K562 (cell line): ENCODE measurements around the gene TBC1D5. TPM values are rescaled to one million over a fixed set of nuclear protein-coding genes. Genes with fewer than 3 reads are reported as not detected.

Experiments used
- ATAC-seq: fragments of 200-7000 bp; cut with Tn5 transposase; 3 replicates; pipeline ENCODE4 v1.9.1; 2020; ENCODE audit warnings: moderate library complexity
- BruUV-seq: library from RNA; stranded (reverse); fragments of 400-500 nt; replicated peaks from 2 replicates; lab custom pipeline; 2021; lab: Mats Ljungman, UMichigan
- CTCF ChIA-PET: fragments of 300-600 bp; formaldehyde crosslinking; extraction: SDS; loops from one replicate; lab custom pipeline; 2021; ENCODE audit warnings: low intra/inter-chr PET ratio; lab: Yijun Ruan, JAX
- POLR2A ChIA-PET: fragments of 300-600, 350-650 bp; sonication (Branson Sonifier 250); formaldehyde crosslinking; extraction: SDS; loops from one replicate; lab custom pipeline; 2021; ENCODE audit warnings: antibody characterized with exemption, inconsistent platforms; lab: Yijun Ruan, JAX
- DNase-seq, 4 experiments: peaks; one replicate each; pipeline versions ENCODE4 v3.0.0 to v3.0.0-alpha.2; 2011 to 2018; ENCODE audit warnings: low spot score in 3 of 4, mixed read lengths in 3 of 4; ENCODE audit errors: extremely low read depth in 1 of 4
- FAIRE-seq: peaks from 2 replicates; lab custom pipeline; 2011; peaks lifted over from hg19 to GRCh38; lab: Jason Lieb, UNC
- H2AFZ ChIP-seq: 2 replicates; pipeline ENCODE4 v1.6.0; 2011; ENCODE audit warnings: low read depth, low read length, control low read depth, inconsistent platforms
- H3K27ac ChIP-seq: fragments of 200-600 bp; 3 replicates; pipeline ENCODE4 v1.8.0; 2011; ENCODE audit warnings: low read depth, mild to moderate bottlenecking, control low read depth, inconsistent platforms, low read length, moderate library complexity, mixed read lengths; ENCODE audit errors: extremely low read depth
- H3K27me3 ChIP-seq, 2 experiments: fragments of 300-600 bp in 1 of 2; 2 replicates in 1 of 2; 3 replicates in 1 of 2; pipeline versions ENCODE4 v1.6.0 to v1.8.0; 2011; ENCODE audit warnings: inconsistent platforms in 2 of 2, low read length in 2 of 2, mild to moderate bottlenecking in 1 of 2, mixed read lengths in 1 of 2, moderate library complexity in 1 of 2; ENCODE audit not compliant: control insufficient read depth in 2 of 2, insufficient read depth in 2 of 2
- H3K36me3 ChIP-seq: fragments of 300-600 bp; 3 replicates; pipeline ENCODE4 v1.8.0; 2011; ENCODE audit warnings: mild to moderate bottlenecking, low read length, inconsistent platforms; ENCODE audit not compliant: control insufficient read depth, insufficient read depth
- H3K4me1 ChIP-seq, 2 experiments: fragments of 200-600 bp in 1 of 2; replicated peaks in 1 of 2; 2 replicates in 1 of 2; 3 replicates in 1 of 2; pipeline versions ENCODE4 v1.5.1 to v1.8.0; 2011; ENCODE audit warnings: inconsistent platforms in 2 of 2, low read length in 2 of 2, mild to moderate bottlenecking in 1 of 2, mixed read lengths in 1 of 2, moderate library complexity in 1 of 2; ENCODE audit not compliant: control insufficient read depth in 2 of 2, insufficient read depth in 2 of 2
- H3K4me2 ChIP-seq: 2 replicates; pipeline ENCODE4 v1.6.1; 2011; ENCODE audit warnings: low read length, control low read depth, inconsistent platforms, mixed read lengths; ENCODE audit not compliant: insufficient read depth
- H3K4me3 ChIP-seq: fragments of 200-600 bp; sonication (generic), shearing (Covaris generic); 2 replicates; pipeline ENCODE4 v1.5.1; 2016; ENCODE audit warnings: control low read depth, inconsistent platforms
- H3K79me2 ChIP-seq: fragments of 200-600 bp; 3 replicates; pipeline ENCODE4 v1.8.0; 2011; ENCODE audit warnings: low read length, inconsistent platforms; ENCODE audit not compliant: control insufficient read depth, insufficient read depth
- H3K9ac ChIP-seq, 2 experiments: 2 replicates each; pipeline versions ENCODE4 v1.6.0 to v1.6.1; 2011; ENCODE audit warnings: low read depth in 2 of 2, low read length in 2 of 2, control low read depth in 1 of 2, inconsistent platforms in 1 of 2, mild to moderate bottlenecking in 1 of 2, mixed read lengths in 1 of 2; ENCODE audit not compliant: insufficient read depth in 1 of 2
- H3K9me1 ChIP-seq: one replicate; pipeline ENCODE4 v1.6.0; 2011; ENCODE audit warnings: inconsistent platforms, mild to moderate bottlenecking, low read length, moderate library complexity; ENCODE audit not compliant: control insufficient read depth, insufficient read depth
- H3K9me3 ChIP-seq: replicated peaks from 2 replicates; pipeline ENCODE4 v1.5.1; 2011; ENCODE audit warnings: low read depth, low read length, inconsistent platforms; ENCODE audit not compliant: control insufficient read depth, insufficient read depth
- H4K20me1 ChIP-seq: replicated peaks from 2 replicates; pipeline ENCODE4 v1.6.1; 2011; ENCODE audit warnings: low read length, inconsistent platforms, mixed read lengths; ENCODE audit not compliant: control insufficient read depth, insufficient read depth
- CBX1 ChIP-seq: sonication (generic); IDR thresholded peaks from 2 replicates; pipeline ENCODE4 v1.6.1; 2016; ENCODE audit warnings: antibody characterized with exemption, low read depth, mild to moderate bottlenecking
- DACH1 ChIP-seq: fragments of 450-650 bp; IDR thresholded peaks from 2 replicates; pipeline ENCODE4 v1.6.1; 2018; ENCODE audit not compliant: partially characterized antibody
- ELF2 ChIP-seq: fragments of 250-450 bp; sonication (Bioruptor Pico); IDR thresholded peaks from 2 replicates; pipeline ENCODE4 v1.5.0; 2021; ENCODE audit warnings: mild to moderate bottlenecking
- KLF6 ChIP-seq: fragments of 250-450 bp; sonication (Bioruptor Pico); IDR thresholded peaks from 2 replicates; pipeline ENCODE4 v1.4.0; 2020; ENCODE audit warnings: mild to moderate bottlenecking, moderate library complexity, borderline replicate concordance
- MTA2 ChIP-seq: fragments of 450-650 bp; IDR thresholded peaks from 2 replicates; pipeline ENCODE4 v1.6.1; 2016; ENCODE audit warnings: low read depth
- NR2C2 ChIP-seq, 2 experiments: fragments of 200-800 bp in 1 of 2; sonication (Bioruptor generic) in 1 of 2; sonication (generic) in 1 of 2; formaldehyde crosslinking in 1 of 2; IDR thresholded peaks; 2 replicates each; pipeline versions ENCODE4 v1.6.1 to v1.8.0; 2016 to 2022; ENCODE audit warnings: mild to moderate bottlenecking in 1 of 2, missing compliant biosample characterization in 1 of 2, missing genetic modification characterization in 1 of 2, missing genetic modification reagents in 1 of 2
- PRMT5 ChIP-seq: sonication (generic); formaldehyde crosslinking; IDR thresholded peaks from 2 replicates; pipeline ENCODE4 v1.5.0; 2020; ENCODE audit warnings: missing genetic modification reagents
- RAD21 ChIP-seq, 2 experiments: fragments of 250-450 bp in 1 of 2; fragments of 450-650 bp in 1 of 2; sonication (Bioruptor Pico) in 1 of 2; formaldehyde crosslinking in 1 of 2; IDR thresholded peaks in 1 of 2; conservative IDR thresholded peaks in 1 of 2; 2 replicates each; pipeline versions ENCODE4 v1.4.0 to v1.8.0; 2020 to 2022; ENCODE audit warnings: mild to moderate bottlenecking in 2 of 2, moderate library complexity in 1 of 2
- SMARCB1 ChIP-seq: IDR thresholded peaks from 2 replicates; pipeline ENCODE4 v1.6.1; 2011; ENCODE audit warnings: improper control_type of control experiment, low read depth; ENCODE audit not compliant: insufficient read length
- TCF7L2 ChIP-seq: fragments of 150-350 bp; IDR thresholded peaks from 2 replicates; pipeline ENCODE4 v1.6.1; 2016; ENCODE audit warnings: low read depth, mild to moderate bottlenecking, low read length, moderate library complexity
- WGBS: fragments of 100-300 bp; shearing (Covaris generic); methylation state at CpG from one replicate; pipeline ENCODE4 v1.1.6; 2016; ENCODE audit warnings: low coverage, mixed read lengths; ENCODE audit not compliant: insufficient coverage; ENCODE audit errors: missing lambda C conversion rate; 5-methylcytosine and 5-hydroxymethylcytosine counted together
- in situ Hi-C: fragments of 300-500 bp; cut with MboI; formaldehyde crosslinking; loops from 4 replicates; pipeline ENCODE4 v1.15.0; 2018; ENCODE audit warnings: inconsistent platforms, mixed read lengths
- intact Hi-C: fragments of 100-400 bp; cut with micrococcal nuclease; formaldehyde crosslinking; loops from 2 replicates; pipeline ENCODE4 v1.14.2; 2022
- polyA plus RNA-seq, 8 experiments: library from polyadenylated mRNA; depleted of rRNA in 4 of 8; stranded (reverse) in 5 of 8; unstranded in 3 of 8; fragments of >200 nt; fragmentation: Nextera tagmentation in 2 of 8; fragmentation: Illumina TruSeq in 1 of 8; extraction: Ambion mirVana in 2 of 8; extraction: Trizol in 1 of 8; gene quantifications; 2 replicates each; pipeline versions ENCODE4 v1.2.1 to v1.2.3, GENCODE V29; 2011 to 2014; ENCODE audit warnings: inconsistent platforms in 1 of 8, missing spikeins in 1 of 8
- total RNA-seq, 7 experiments: library from RNA; depleted of rRNA in 6 of 7; stranded (reverse); fragments of >200 nt in 6 of 7; fragmentation: Illumina TruSeq in 2 of 7; extraction: Trizol in 2 of 7; gene quantifications; 2 replicates each; pipeline versions ENCODE4 v1.2.1 to v1.2.3, GENCODE V29; 2011 to 2021; ENCODE audit warnings: low replicate concordance in 1 of 7
- TF ChIP-seq, protein P1 (sequence below): sonication (generic); formaldehyde crosslinking; IDR thresholded peaks from 2 replicates; pipeline ENCODE4 v1.8.0; 2022; ENCODE audit warnings: missing genetic modification reagents, mild to moderate bottlenecking, borderline replicate concordance
- TF ChIP-seq, protein P2 (sequence below), 3 experiments: IDR thresholded peaks in 2 of 3; conservative IDR thresholded peaks in 1 of 3; 2 replicates each; pipeline ENCODE4 v1.5.1; 2011 to 2012; ENCODE audit warnings: low read length in 3 of 3, mild to moderate bottlenecking in 3 of 3, control low read depth in 2 of 3, improper control_type of control experiment in 1 of 3, inconsistent platforms in 1 of 3, low read depth in 1 of 3, mixed read lengths in 1 of 3, moderate library complexity in 1 of 3; ENCODE audit not compliant: insufficient read depth in 2 of 3
- TF ChIP-seq, protein P3 (sequence below): fragments of 450-650 bp; formaldehyde crosslinking; IDR thresholded peaks from 2 replicates; pipeline ENCODE4 v1.4.0; 2020; ENCODE audit warnings: mild to moderate bottlenecking, moderate library complexity
- TF ChIP-seq, protein P4 (sequence below): sonication (generic); formaldehyde crosslinking; IDR thresholded peaks from 2 replicates; pipeline ENCODE4 v1.8.0; 2022; ENCODE audit warnings: mild to moderate bottlenecking, missing genetic modification reagents

TBC1D5 gene
- total and polyA plus RNA-seq, 9 of the 15 experiments (the other 6 are each of a cell fraction or from before 2014, with no cell fraction given): 2.9 to 38.1 (median 25.6) TPM

DNA sequence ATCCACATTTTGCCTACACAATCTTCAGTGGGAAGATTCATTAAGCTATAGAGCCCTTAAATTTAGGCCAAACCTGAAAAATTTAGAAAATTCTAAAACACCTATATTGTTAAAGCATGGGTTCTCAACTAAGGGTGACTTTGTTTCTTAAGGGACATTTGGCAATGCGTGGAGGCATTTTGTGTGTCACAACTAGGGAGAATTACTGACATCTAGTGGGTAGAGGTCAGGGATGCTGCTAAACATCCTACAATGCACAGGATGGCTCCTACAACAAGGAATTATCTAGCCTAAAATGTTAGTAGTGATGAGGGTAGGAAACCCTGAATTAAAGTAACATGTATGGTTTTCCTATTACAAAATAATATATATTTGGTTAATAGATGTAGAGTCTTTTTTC, 55.8 kb downstream of the TBC1D5 start:
- Histone ChIP-seq H3K36me3 (no peaks in the 10 kb centered on the region), H3K9ac (no peak overlapping the region), H3K27ac (no peak overlapping the region), H3K79me2 (peaks cover 4% of the 10 kb centered on the region; the same call in 1 of the 3 replicates), H3K9me1 (no peaks in the 10 kb centered on the region), H2AFZ (no peak overlapping the region), H3K27me3 (no peaks in the 10 kb centered on the region), H3K4me3 (no peak overlapping the region), H3K4me2 (no peak overlapping the region), H4K20me1 (no peaks in the 10 kb centered on the region), H3K9me3 (no peaks in the 10 kb centered on the region), H3K4me1 (no peaks in the 10 kb centered on the region)
- peak in 1 of 4 experiments; percentile 53 for DNase-seq
- intact Hi-C loops: loop anchor here (1.0 to 10.0 kb wide), 2 partner anchors 255 to 432 kb away; no protein-coding TSS in a partner anchor
- peak; percentile 69 for FAIRE-seq
- BruUV-seq: no TSS peak
- CTCF ChIA-PET: no interaction called here
- 58% methylated on average over 1 of the region's 1 CpG for WGBS
- peak; percentile 84 for ATAC-seq
- in situ Hi-C loops: no loop called here
- POLR2A ChIA-PET: no interaction called here
- TF ChIP-seq ELF2 (CRISPR knock-in tag): no peak
- TF ChIP-seq, protein P1, sequence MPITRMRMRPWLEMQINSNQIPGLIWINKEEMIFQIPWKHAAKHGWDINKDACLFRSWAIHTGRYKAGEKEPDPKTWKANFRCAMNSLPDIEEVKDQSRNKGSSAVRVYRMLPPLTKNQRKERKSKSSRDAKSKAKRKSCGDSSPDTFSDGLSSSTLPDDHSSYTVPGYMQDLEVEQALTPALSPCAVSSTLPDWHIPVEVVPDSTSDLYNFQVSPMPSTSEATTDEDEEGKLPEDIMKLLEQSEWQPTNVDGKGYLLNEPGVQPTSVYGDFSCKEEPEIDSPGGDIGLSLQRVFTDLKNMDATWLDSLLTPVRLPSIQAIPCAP (CRISPR knock-in tag): no peak
- TF ChIP-seq MTA2: no peak
- no peak for TF ChIP-seq NR2C2 (CRISPR knock-in tag; IDR thresholded peaks at IDR 0.05)
- no peak for TF ChIP-seq NR2C2 (tag; IDR thresholded peaks at IDR 0.05)
- peak in 1 of 2 experiments; percentile 73; a peak in 2 of 4 replicates for TF ChIP-seq RAD21 (CRISPR knock-in tag; conservative IDR thresholded peaks at IDR 0.05 in 1 of 2, IDR thresholded peaks at IDR 0.05 in 1 of 2)
- no peak for TF ChIP-seq KLF6 (CRISPR knock-in tag)
- TF ChIP-seq, protein P2, sequence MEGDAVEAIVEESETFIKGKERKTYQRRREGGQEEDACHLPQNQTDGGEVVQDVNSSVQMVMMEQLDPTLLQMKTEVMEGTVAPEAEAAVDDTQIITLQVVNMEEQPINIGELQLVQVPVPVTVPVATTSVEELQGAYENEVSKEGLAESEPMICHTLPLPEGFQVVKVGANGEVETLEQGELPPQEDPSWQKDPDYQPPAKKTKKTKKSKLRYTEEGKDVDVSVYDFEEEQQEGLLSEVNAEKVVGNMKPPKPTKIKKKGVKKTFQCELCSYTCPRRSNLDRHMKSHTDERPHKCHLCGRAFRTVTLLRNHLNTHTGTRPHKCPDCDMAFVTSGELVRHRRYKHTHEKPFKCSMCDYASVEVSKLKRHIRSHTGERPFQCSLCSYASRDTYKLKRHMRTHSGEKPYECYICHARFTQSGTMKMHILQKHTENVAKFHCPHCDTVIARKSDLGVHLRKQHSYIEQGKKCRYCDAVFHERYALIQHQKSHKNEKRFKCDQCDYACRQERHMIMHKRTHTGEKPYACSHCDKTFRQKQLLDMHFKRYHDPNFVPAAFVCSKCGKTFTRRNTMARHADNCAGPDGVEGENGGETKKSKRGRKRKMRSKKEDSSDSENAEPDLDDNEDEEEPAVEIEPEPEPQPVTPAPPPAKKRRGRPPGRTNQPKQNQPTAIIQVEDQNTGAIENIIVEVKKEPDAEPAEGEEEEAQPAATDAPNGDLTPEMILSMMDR (IDR thresholded peaks at IDR 0.05 in 2 of 3, conservative IDR thresholded peaks at IDR 0.05 in 1 of 3; ENCODE audit: insufficient read depth in 2 of 3, low read depth in 1 of 3, low read length in 3 of 3): peak in 2 of 3 experiments; percentile 38 to 48; a peak in 3 of 6 replicates
- TF ChIP-seq, protein P3, sequence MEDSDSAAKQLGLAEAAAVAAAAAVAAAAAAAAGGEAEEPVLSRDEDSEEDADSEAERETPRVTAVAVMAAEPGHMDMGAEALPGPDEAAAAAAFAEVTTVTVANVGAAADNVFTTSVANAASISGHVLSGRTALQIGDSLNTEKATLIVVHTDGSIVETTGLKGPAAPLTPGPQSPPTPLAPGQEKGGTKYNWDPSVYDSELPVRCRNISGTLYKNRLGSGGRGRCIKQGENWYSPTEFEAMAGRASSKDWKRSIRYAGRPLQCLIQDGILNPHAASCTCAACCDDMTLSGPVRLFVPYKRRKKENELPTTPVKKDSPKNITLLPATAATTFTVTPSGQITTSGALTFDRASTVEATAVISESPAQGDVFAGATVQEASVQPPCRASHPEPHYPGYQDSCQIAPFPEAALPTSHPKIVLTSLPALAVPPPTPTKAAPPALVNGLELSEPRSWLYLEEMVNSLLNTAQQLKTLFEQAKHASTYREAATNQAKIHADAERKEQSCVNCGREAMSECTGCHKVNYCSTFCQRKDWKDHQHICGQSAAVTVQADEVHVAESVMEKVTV (CRISPR knock-in tag): no peak
- no peak for TF ChIP-seq TCF7L2
- no peak for TF ChIP-seq SMARCB1
- TF ChIP-seq PRMT5 (CRISPR knock-in tag): no peak
- no peak for TF ChIP-seq CBX1
- TF ChIP-seq, protein P4, sequence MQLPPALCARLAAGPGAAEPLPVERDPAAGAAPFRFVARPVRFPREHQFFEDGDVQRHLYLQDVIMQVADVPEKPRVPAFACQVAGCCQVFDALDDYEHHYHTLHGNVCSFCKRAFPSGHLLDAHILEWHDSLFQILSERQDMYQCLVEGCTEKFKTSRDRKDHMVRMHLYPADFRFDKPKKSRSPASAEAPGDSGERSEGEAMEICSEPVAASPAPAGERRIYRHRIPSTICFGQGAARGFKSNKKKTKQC: no peak
- TF ChIP-seq DACH1: no peak
